GM10248 (cell line): ENCODE results near the gene RNASET2.

Experiments used
- CTCF ChIA-PET: fragments of 300-600 bp; sonication (Branson Sonifier 250); formaldehyde crosslinking; extraction: SDS; loops from one replicate; lab custom pipeline; 2021; ENCODE audit warnings: antibody characterized with exemption; lab: Yijun Ruan, JAX
- POLR2A ChIA-PET: fragments of 350-650 bp; sonication (Branson Sonifier 250); formaldehyde crosslinking; extraction: SDS; loops from one replicate; lab custom pipeline; 2020; ENCODE audit warnings: antibody characterized with exemption; lab: Yijun Ruan, JAX
- DNase-seq: peaks from one replicate; pipeline ENCODE4 v3.0.0; 2012; ENCODE audit errors: extremely low spot score
- CTCF ChIP-seq: IDR thresholded peaks from 2 replicates; pipeline ENCODE4 v1.5.1; 2012; ENCODE audit warnings: mild to moderate bottlenecking, low read depth; ENCODE audit errors: extremely low read depth, missing control alignments, control extremely low read depth

RNASET2 gene

GRCh38 chr6:166959911-166960608 lies 3.7 kb upstream of the RNASET2 start:
- CTCF ChIA-PET, result interaction anchor here (1.1 to 16.3 kb wide), 8 partner anchors 9 to 185 kb away, joined by 3 to 132 read pairs (median 5); partner anchors contain the start of gene CEP43

GRCh38 chr6:166958926-166959861 lies 2.8 kb upstream of the RNASET2 start:
- DNase-seq, result peak; percentile 53
- POLR2A ChIA-PET, result no interaction called here
- no peak for TF ChIP-seq CTCF
- CTCF ChIA-PET, result interaction anchor here (1.1 to 16.3 kb wide), 4 partner anchors 8 to 31 kb away, joined by 3 to 132 read pairs (median 10); no protein-coding TSS in a partner anchor

More at GRCh38 chr6:166959911-166960608, 3.7 kb upstream of the RNASET2 start:
- no peak for TF ChIP-seq CTCF
- POLR2A ChIA-PET, result interaction anchor here (0.7 to 1.4 kb wide), 2 partner anchors 9 to 20 kb away, joined by 3 read pairs; no protein-coding TSS in a partner anchor
- no peak for DNase-seq

GRCh38 chr6:166957805-166958076 lies 1.4 kb upstream of the RNASET2 start:
- ChIA-PET CTCF (interaction anchor here (0.8 to 16.3 kb wide), 4 partner anchors 32 to 183 kb away, joined by 3 to 132 read pairs (median 3); no protein-coding TSS in a partner anchor), POLR2A (no interaction called here)

GRCh38 chr6:166957087-166957804 lies 896 bp upstream of the RNASET2 start:
- CTCF ChIA-PET, result interaction anchor here (0.8 to 16.3 kb wide), 11 partner anchors 12 to 185 kb away, joined by 3 to 132 read pairs (median 3); no protein-coding TSS in a partner anchor
- POLR2A ChIA-PET, result no interaction called here
- no peak for TF ChIP-seq CTCF
- DNase-seq, result peak; percentile 65

More at GRCh38 chr6:166957805-166958076, 1.4 kb upstream of the RNASET2 start:
- TF ChIP-seq CTCF, result no peak
- DNase-seq, result no peak

GRCh38 chr6:166955865-166956443 lies 396 bp downstream of the RNASET2 start:
- POLR2A ChIA-PET, result no interaction called here
- CTCF ChIA-PET, result interaction anchor here (0.9 to 16.3 kb wide), 15 partner anchors 14 to 196 kb away, joined by 3 to 132 read pairs (median 3); no protein-coding TSS in a partner anchor
- no peak for TF ChIP-seq CTCF
- no peak for DNase-seq
